Activated CD8-positive, alpha-beta memory T cell treated with anti-CD3 and anti-CD28 coated beads, Interleukin-2, amount 50 U/mL, for 1 hour (primary cell): ENCODE measurements around the gene MESP1.
"Not testable (repeated sequence)": the region's sequence is repeated elsewhere in the genome, so short reads cannot be mapped to it uniquely, and the experiment has no call there.

Experiments used
- DNase-seq: peaks from one replicate; pipeline ENCODE4 v3.0.0-alpha.2; 2020; ENCODE audit errors: extremely low read depth

MESP1 gene

GRCh38 chr15:89750560-89751542, at the start of gene MESP1:
Gene MESP1, minus strand, starts transcription at chr15:89751249. Its CDS starts 18 bp downstream, at chr15:89751231.
- peak; percentile 61 for DNase-seq

GRCh38 chr15:89799918-89800498, 49.0 kb upstream of the MESP1 start:
- DNase-seq = no peak

- no peak for DNase-seq
Observed at GRCh38 chr15:89799011-89799911, 48.2 kb upstream of the MESP1 start.

- no peak for DNase-seq
Observed at GRCh38 chr15:89797678-89798201, 46.7 kb upstream of the MESP1 start.

- no peak for DNase-seq
Observed at GRCh38 chr15:89795996-89796395, 44.9 kb upstream of the MESP1 start.

GRCh38 chr15:89794627-89795241, 43.7 kb upstream of the MESP1 start:
- no peak for DNase-seq

- DNase-seq = no peak
Observed at GRCh38 chr15:89792106-89792805, 41.2 kb upstream of the MESP1 start.

- no peak for DNase-seq
Observed at GRCh38 chr15:89790661-89791060, 39.6 kb upstream of the MESP1 start.

GRCh38 chr15:89790206-89790605, 39.2 kb upstream of the MESP1 start:
- no peak for DNase-seq

- not testable (repeated sequence) for DNase-seq
Observed at GRCh38 chr15:89788585-89788984, 37.5 kb upstream of the MESP1 start.

- no peak for DNase-seq
Observed at GRCh38 chr15:89787944-89788343, 36.9 kb upstream of the MESP1 start.

GRCh38 chr15:89785774-89786140, 34.7 kb upstream of the MESP1 start:
- DNase-seq = no peak

GRCh38 chr15:89785064-89785773, 34.2 kb upstream of the MESP1 start:
- DNase-seq = no peak

GRCh38 chr15:89784686-89784960, 33.6 kb upstream of the MESP1 start:
- DNase-seq = no peak

- DNase-seq = no peak
Observed at GRCh38 chr15:89783861-89784685, 33.0 kb upstream of the MESP1 start.

- DNase-seq = no peak
Observed at GRCh38 chr15:89783111-89783860, 32.2 kb upstream of the MESP1 start.

GRCh38 chr15:89782619-89782950, 31.5 kb upstream of the MESP1 start:
- not testable (repeated sequence) for DNase-seq

GRCh38 chr15:89781891-89782618, 31.0 kb upstream of the MESP1 start:
- no peak for DNase-seq
